ENCODE data around the gene KIF21B. TPM values are rescaled to one million over a fixed set of nuclear protein-coding genes. Genes with fewer than 3 reads are reported as not detected.
A peak's percentile ranks its signal among the peaks of the same experiment; 100 is the strongest.

Gene KIF21B
- polyA plus RNA-seq, 12 donors = 0.53 to 3.6 (median 0.99) TPM; not detected in 1

- DNase-seq = no peak
These were observed 31.0 kb downstream of the KIF21B start for GRCh38 chr1:200992382-200993048.

- DNase-seq = peak; percentile 57
These were observed 32.4 kb downstream of the KIF21B start for GRCh38 chr1:200991097-200991614.

GRCh38 chr1:200990114-200990513, 33.4 kb downstream of the KIF21B start:
- DNase-seq = no peak

- DNase-seq = no peak
These were observed 34.2 kb downstream of the KIF21B start for GRCh38 chr1:200989337-200989736.

GRCh38 chr1:200988693-200989092, 34.8 kb downstream of the KIF21B start:
- no peak for DNase-seq

GRCh38 chr1:200985481-200985880, 38.0 kb downstream of the KIF21B start:
- no peak for DNase-seq

GRCh38 chr1:200983035-200983561, 40.4 kb downstream of the KIF21B start:
- no peak for DNase-seq

- no peak for DNase-seq
These were observed 41.2 kb downstream of the KIF21B start for GRCh38 chr1:200982071-200982945.

GRCh38 chr1:200981278-200981677, 42.2 kb downstream of the KIF21B start:
- no peak for DNase-seq

- DNase-seq = no peak
These were observed 42.6 kb downstream of the KIF21B start for GRCh38 chr1:200980873-200981272.

GRCh38 chr1:200980452-200980772, 43.1 kb downstream of the KIF21B start:
- no peak for DNase-seq

- no peak for DNase-seq
These were observed 43.7 kb downstream of the KIF21B start for GRCh38 chr1:200979574-200980451.

- DNase-seq = no peak
These were observed 46.3 kb downstream of the KIF21B start for GRCh38 chr1:200977071-200977754.

GRCh38 chr1:200976634-200977033, 46.9 kb downstream of the KIF21B start:
- DNase-seq = no peak

- DNase-seq = no peak
These were observed 48.1 kb downstream of the KIF21B start for GRCh38 chr1:200975458-200975857.

GRCh38 chr1:200974711-200975110, 48.8 kb downstream of the KIF21B start:
- DNase-seq = no peak

- no peak for DNase-seq
These were observed 49.4 kb downstream of the KIF21B start for GRCh38 chr1:200973937-200974657.

- DNase-seq = no peak
These were observed 50.4 kb downstream of the KIF21B start for GRCh38 chr1:200972985-200973742.

GRCh38 chr1:200971955-200972711, 51.4 kb downstream of the KIF21B start:
- DNase-seq = peak; percentile 65
